Fibroblast of peridontal ligament (primary cell): ENCODE measurements around the gene FH.
A peak's percentile ranks its signal among the peaks of the same experiment; 100 is the strongest.

Experiments used
- DNase-seq: peaks from one replicate; pipeline ENCODE4 v3.0.0-alpha.2; 2010; ENCODE audit errors: extremely low read depth

The FH gene

DNA sequence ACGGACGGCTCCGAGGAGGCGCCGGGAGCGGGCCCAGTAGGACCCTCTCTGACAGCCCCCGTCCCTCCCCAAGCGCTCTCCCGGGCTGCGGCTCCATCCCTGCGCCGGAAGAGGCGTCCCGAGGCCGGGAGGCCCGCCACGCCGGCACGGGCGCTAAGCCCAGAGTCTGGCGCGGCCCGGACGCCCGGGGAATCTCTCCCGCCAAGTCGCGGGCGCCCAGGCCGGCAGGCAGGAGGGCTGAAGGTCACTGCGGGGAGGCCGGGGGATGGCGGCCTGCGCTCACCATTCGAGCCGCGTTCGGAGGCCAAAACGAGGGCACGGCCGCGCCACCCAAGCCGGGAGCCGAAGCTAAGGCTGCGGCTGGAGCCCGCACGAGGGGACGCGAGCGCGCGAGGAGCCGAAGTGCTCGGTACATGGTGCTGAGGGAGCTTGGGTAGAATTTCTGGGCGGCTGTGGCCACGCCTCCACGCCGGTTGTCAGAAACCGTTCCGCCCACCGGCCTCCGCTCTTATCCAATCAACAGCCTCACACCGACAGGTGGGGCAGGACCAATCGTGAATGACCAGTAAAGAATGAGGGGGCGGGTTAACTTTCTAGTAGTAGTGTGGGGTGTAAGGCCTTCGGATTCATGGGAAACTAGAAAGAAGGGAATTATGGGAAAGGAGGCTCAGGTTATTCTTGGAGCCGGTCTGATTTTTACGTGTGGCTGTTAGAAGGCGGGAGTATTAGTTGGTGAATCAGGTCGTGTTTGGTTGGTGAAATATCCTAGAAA is at the start of gene FH:
FH (minus strand) TSS at position 448 of the 772 bp plus-strand sequence; CDS start at position 415, 33 bp downstream.
- peak; percentile 96 for DNase-seq

DNA sequence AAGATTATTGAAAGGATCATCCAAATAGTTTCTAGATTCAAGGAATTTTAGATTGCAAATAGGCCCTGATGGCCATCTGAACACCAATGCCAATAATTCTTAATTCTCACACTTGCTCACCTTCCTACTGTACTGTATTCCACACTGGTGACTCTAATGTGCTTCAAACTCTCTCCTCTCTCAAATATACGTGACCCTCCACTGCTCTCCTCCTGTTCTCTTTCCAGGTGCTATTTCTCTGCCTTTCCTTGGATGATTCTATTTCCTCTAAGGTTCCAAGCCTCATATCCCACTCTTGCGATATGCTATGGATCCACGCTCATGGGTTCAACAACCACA is 41.3 kb upstream of the FH start:
- no peak for DNase-seq

DNA sequence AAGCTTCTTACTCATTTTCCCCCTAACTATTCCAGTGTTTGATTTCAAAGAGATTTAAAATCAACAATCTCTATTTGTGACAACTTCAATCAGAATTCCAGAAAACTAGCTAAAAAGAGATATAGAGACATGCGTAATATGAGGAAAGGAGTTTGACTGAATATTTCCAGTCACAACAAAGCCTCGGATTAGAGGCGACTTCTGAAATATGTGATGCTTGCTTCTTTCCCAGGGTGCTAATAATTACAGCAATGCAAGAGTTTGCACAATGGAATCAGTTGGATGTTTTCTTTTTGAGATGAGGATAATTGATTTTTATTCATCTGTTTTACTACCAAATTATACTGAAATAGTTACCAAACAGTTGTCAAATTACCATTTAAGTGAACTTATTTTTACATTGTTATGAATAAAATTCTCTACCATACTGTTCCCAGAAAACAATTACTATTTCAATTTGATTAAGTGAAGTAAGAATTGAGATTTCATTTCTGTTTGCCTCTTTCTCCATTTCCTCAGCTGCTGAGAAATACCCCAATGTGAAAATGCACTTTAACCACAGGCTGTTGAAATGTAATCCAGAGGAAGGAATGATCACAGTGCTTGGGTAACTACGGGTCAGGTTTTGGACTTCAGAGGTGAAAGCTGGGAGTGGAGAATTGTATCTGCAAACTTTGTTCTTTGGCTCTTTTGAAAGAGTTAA is 40.7 kb upstream of the FH start:
- DNase-seq: peak; percentile 8

DNA sequence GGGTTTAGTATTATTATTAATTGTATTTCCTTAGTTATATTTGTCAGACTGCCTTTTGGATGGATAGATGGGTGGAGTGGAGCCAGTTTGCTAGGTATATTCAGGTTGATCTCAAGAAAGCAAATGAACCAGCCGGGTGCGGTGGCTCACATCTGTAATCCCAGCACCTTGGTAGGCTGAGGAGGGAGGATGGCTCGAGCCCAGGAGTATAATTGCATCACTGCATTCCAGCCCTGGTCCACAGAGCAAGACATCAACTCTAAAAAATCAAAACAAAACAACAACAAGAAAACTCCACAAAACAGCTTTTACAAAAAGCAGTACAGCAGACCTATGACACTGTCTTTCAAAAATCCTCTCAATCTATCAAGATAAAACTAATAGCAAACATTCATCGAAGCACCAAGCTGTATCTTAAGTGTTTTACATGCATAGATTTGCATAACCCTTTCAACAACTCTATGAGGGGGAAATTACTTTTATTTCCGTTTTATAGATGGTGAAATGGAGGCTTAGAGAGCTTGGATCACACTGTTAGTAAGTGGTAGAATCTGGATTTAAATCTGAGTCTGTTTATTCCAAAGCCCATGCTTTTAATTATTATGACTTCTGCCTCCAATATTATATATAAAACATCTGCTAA is 38.1 kb upstream of the FH start:
- DNase-seq: no peak

DNA sequence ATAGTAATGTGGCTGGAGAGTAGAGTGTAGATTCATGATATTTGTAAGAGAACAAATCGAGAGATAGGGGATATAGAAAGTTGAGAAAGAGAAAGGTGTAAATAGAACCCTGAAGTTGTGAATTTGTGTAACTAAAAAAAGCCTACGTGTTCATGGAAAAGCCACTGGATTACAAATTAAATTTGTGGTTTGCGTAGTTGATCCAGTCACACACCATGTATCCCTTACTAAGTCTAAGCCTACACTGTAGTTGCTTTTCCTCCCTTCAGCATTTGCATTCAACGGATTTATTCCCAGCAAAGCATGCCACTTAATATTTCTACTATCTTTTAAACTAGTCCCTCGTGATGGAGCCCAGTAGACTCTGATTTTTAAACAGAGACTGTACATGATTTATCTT is 37.5 kb upstream of the FH start:
- DNase-seq: no peak

DNA sequence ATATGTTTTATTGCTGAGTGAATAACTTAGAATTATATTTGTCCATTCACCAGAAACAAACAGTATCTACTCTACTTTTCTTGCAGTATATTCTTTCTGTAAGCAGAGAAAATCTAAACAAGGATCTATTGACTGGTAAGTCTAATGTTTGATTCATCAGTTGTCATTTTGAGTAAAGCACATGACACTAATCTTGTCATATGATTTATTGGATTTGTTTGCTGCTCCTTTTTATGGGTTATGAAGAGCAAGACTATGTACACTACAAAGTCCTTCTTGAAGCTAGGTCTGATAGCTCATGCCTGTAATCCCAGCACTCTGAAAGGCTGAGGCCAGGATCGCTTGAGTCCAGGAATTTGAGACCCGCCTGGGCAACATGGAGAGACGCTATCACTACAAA is 36.0 kb upstream of the FH start:
- DNase-seq: no peak

DNA sequence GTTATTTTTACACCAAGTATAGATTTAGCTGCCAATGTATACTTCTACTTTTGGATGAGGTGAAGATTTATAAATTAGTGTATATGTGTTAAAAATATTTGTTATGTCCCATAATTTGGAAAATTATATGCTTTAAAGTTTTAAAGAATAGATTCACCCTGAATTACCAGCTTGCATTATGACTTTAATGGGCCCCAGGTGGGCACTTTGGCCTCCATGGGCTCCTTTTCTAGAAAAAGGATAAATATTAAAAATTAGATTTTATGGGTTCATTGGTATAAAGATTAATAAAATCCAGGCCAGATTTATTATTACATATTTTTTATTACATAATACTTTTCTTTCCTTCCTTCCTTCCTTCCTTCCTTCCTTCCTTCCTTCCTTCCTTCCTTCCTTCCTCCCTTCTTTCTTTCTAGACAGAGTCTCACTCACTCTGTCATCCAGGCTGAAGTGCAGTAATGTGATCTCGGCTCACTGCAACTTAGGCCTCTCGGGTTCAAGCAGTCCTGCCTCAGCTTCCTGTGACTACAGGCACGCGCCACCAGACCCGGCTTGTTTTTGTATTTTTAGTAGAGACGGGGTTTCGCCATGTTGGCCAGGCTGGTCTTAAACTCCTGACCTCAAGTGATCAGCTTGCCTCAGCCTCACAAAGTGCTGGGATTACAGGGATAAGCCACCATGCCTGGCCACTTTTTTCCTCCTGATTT is 34.5 kb upstream of the FH start:
- no peak for DNase-seq

DNA sequence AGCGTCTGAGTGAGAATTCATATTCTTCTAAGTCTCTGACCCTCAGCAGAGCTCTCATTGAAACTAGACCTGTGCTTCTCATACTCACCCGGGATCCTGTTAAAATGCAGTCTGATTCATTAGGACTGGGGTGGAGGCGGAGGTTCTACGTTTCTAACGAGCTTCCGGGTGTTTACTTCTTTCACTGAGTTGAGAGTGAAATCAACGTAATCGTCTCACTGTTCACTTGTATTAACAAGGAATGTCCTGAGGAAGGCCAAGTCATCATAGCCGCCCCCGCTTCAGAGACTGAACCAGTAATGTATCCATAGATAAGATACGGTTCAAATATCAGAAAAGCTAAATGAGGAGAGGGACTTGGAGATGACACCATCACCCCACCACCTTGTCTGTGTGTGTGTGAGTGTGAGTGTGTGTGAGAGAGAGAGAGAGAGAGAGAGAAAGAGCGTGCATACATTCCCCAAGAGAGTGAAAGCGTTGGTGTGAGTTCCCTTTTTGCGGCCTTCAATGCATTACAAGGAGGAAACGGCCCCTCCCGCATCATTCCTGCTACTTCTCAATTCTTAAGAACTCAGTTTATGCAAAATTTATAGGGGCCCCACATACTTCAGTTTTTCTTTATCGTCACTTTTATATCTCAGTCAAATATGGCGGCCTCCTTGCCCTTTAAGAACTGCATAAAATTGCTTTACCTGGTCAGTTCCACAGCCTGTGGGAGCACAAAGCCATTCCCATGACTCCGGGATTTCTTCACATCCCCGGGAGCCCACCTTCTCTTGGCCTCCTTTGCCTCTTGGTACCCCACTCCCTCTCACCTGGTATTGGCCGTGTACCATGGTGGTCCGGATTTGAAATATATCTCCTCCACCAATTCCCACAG is 32.4 kb upstream of the FH start:
- DNase-seq: no peak

DNA sequence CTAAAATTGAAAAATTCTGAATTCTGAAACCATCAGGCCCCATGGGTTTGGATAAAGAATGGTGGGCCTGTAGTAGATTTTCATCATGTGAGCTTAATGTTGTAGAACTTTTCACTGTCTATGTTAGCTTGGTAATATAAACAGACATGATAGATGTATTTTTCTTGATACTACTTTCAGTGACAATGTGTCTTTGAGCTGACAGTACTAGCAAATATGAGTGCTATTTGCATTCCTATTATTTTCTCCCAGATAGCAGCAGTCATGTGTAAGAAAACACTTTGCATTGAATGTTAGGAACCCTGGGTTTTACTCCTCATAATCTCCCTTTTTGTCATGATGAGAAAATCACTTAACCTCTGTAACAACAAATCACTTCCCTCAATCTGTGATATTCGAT is 30.8 kb upstream of the FH start:
- DNase-seq: no peak

DNA sequence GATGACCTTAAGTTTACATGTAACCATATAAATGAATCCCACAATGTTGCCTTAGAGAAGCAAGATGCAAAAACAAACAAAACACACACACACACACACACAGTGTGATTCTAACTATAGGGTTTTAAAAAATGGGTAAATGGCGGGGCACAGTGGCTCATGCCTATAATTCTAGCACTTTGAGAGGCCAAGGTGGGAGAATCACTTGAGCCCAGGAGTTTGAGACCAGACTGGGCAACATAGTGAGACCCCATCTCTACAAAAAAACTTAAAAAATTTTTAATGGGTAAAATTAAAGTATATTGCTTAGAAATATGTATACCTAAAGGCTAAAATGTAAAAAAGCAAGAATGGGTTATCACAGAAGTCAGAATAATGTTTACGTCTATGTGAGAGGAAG is 28.5 kb upstream of the FH start:
- DNase-seq: no peak

DNA sequence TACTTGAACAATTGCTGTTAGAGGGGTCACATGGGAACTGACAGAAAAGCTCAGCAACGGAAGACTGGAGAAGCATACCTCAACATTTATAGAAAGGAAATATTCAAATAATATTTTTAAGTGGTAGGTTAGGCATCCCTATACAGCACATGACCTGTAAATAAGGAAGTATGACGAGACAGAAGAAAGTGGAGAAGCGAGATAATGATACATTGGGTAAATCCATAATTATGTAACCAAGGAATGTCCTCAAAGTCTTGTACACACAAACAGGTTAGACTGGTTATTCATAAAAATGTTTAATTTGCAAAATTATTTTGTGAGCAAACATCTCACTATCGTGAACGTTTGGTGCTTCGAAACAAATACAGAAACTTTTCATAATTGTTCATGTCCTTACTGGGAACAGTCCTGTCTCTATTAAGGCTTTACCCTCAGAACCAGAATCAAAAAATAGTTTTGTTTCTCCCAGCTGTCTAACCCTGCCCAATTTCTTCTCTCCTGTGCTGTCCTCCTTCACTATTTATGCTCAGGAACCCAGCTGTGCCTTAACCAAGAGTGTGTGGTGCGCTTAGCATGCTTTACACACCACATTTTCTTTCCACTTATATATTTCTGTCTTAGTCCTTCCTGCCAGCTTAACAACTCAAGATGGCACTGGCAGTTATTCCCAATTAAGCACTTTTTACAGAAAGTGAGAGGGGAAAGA is 22.8 kb upstream of the FH start:
- DNase-seq: no peak

DNA sequence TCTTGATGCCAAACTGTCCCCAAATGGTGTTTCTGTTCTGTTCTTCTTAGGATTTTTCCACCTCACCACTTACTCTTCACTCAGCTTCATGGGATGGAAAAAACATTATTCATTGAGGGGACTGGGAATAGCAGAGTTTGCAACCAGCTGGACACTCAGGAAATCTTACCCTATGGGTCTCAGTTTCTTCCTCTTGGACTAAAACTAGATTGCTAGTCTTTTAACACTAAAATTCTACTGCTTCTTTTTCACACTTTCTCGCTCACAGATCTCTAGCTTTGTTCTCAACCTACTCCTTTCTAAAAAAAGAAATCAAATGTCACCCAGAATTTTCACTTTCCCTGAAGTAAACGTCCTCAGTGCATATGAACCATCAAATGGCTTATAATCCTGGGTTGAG is 17.4 kb upstream of the FH start:
- no peak for DNase-seq

DNA sequence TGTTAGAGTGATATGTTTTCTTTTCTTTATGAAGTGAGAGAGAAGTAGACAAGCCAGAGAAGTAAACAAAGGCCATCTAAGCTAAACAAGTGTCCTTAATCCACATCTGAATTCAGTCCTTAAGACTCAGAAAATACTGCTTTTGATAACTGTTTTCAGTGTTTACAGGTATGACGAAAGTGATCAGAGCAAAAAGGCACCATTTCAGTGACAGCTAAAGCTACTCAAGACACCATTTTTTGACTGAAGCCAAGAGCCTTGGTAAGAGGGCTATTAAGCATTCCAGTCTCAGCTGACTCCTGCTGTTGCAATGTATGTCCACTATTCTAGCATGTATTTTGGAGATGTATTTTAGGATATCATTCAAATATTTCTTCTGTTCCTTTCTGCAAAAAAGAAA is 16.7 kb upstream of the FH start:
- no peak for DNase-seq

DNA sequence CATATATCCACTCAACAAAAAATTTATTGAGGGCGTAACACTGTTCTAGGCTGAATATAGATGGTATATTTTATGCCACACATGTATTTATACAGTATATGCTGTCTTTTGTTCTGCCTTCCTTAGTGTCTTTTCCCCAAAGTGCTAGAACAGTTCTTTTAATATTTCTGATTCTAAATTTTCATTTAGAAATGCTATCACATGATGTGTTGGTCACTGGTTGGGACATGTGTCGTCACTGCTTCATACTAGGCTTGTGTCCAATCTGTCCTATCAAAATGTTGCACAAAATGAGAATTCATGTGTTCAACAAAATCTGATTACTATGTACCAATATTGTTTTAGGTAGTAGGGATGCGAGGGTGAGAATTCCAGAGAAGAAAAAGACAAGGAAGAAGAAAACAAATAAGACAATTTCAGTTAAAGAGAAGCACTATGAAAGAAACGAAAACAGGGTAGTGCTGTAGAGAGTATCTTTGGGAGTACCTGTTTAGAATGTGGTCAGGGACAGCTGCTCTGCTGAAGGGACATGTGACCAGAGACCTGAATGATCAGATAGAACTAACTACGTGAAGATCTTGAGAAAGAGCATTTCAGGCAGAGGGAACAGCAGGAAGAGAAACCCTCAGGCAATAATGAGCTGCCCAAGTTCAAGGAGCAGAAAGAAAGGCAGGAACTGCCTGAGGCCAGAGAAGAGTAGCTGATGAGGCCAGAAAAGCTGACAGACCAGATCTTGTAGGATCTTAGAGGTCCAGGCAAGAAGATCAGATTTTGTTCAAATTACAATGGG is 14.0 kb upstream of the FH start:
- no peak for DNase-seq

DNA sequence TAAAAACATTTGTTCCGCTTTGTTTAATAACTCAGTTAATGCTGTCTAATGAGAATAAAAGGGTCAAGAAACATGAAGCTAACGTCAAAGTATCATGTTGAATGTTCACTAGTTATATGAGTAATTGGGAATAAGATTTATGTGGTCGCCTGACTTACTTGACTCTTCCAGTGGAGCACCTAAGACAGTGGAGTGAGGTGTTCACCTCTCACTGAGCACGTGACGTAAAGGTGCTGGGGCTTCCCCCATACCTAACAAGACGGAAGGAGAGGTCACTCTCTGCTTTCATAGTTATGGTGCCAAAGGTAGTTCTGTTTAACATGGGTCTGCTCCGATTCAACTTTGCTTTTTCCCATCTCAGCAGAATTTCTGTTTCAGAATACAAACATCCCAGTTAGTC is 13.3 kb upstream of the FH start:
- DNase-seq: no peak

DNA sequence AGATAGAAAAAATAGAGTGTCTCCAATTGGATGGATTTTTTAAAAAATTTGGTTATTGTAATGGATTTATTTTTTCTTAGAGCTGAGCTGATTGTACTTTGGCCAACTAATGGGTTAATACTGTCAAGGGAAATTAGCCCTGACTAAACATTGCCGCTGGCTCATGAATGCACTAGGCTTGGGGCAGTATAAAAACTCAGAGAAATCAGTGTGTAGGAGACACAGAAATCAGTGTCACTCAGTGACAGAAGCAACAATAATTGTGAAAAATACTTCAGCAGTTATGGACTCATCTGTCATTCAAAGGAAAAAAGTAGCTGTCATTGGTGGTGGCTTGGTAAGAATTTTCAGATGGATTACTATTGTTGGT is 12.6 kb upstream of the FH start, which contains the start of gene KMO:
KMO (plus strand) TSS at position 217 of the 370 bp plus-strand sequence; CDS start at position 284, 67 bp downstream.
- no peak for DNase-seq

DNA sequence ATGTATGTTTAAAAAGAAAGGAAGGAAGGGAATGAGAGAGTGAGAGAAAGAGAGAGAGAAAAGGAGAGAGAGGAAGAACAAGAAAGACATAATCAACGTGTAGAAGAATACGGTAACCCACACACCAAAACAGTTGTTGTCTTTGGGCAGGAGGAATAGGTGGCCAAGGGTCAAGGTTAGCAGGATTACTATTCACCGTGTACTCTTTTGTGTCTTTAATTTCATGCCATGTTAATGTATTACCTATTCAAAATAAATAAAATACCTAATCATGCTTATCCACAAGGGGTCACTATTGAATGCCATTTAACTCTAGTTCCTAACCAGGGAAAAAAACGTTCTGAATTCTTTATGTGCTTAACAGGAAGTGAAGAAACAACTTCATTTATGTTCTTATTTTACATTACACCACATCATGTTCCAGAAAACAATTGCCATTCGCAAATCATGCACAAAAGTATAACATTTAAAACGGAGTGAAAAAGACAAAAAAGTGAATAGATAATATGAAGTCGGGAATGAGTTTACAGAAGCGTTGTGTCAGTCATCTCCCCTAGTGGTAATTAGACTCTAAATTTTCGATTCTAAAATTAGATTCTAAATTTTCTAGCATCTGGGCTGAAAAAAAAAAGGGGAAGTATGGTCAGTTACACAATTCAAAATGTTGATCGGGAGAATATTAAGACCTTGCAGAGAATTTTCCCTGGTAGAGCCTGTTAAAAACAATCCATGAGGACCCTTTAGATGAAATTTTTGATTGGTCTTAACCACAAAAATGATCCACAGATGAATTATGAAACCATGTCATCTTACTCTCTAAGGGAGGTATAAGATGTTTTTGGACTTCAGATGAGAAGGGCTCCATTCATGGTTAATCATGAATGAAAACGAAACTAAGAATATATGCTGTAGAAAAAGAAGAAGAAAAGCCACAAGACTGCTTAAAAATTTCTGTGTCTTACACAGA is 11.9 kb upstream of the FH start:
- DNase-seq: peak; percentile 90

DNA sequence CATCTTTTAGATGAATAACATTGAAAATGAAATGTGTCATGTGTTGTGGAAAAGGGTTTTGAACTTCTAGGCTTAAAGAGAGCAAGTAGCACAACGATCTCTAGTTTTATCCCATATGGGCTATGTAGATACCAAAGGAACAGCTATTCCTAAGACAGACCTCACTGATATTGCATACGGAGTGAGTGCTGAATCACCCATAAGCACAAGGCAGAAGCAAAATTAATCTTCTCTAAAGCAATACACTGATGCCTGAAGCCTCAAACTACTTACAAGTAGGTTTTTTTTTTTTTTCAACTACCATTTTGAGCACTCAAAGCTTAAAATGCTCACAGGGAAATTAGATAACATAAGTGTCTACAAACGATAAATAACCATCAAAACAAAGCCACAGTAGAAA is 7.6 kb upstream of the FH start:
- DNase-seq: no peak

DNA sequence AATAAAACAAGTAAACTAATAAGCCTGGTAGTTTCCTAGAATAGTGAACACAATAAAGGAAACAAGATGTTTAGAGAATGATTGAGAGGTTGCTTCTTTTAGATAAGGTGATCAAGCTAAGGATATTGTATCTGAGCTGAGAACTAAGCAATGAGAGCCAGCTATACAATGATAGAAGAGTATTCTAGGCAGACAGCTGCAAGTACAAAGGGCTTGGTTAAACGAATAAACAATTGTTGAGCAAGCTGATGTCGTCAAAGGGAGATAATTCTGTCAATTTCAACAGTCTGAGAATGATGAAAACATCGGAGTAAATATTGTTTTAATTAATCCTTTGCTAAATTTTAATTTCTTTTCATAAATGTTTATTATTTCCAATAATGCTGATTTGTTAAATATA is 5.5 kb upstream of the FH start:
- no peak for DNase-seq
